ENCODE results near the gene OTOL1.
"Not testable (repeated sequence)": the region's sequence is repeated elsewhere in the genome, so short reads cannot be mapped to it uniquely, and the experiment has no call there.

OTOL1 gene

DNA sequence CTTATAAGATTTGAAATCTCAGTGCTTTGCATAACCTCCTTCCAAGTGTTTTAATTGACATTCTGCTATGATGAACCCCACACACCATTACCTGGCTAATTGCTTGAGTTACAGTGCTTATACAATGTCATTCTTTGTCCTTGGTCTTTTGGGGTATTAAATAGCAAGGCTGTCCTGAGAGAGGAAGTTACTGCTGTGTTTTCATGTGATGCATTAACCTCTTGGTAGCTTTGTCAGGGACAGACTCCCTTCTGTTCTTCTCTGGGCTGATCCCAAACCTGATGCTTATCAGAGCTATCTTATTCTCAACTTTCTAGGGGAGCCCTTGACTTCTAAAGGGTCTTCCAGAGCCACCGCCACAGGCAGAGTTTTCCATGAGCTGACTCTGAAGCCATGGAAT is 12.4 kb upstream of the OTOL1 start:
- H3K4me1 ChIP-seq (ENCODE audit: control insufficient read depth, insufficient read depth, low read length, unreplicated experiment) = no peaks in the 10 kb centered on the region
- no peaks in the 10 kb centered on the region for H3K36me3 ChIP-seq (ENCODE audit: insufficient read depth, low read length)
- H3K79me2 ChIP-seq (ENCODE audit: control insufficient read depth, insufficient read depth, low read length, unreplicated experiment) = no peaks in the 10 kb centered on the region
- H3K4me3 ChIP-seq (ENCODE audit: low read depth, low read length) = no peak overlapping the region
- peaks cover 26% of the 10 kb centered on the region for H3K27me3 ChIP-seq (ENCODE audit: insufficient read depth, low read length)
- H2AFZ ChIP-seq (ENCODE audit: low read length, unreplicated experiment) = no peak overlapping the region
- no peak overlapping the region for H3K27ac ChIP-seq (ENCODE audit: low read depth, low read length)

DNA sequence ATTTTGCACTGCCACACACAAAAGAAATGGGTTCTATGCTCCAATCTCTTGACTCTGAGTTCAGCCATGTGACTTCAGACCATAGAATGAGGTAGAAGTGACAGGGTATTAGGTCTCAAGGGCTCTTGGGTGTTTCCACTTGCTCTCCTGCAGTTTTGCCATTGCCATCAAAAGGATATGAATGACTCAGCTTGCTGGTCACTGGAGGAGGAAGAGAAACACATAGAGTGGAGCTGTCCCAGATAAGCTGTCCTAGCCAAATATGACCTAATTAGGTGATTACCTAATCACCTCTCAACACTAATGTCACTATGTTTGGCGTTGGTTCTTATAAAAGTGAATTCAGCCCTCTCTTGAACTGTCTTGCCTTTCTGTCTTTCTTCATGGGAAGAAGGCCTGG is 8.3 kb upstream of the OTOL1 start:
- H3K36me3 ChIP-seq (ENCODE audit: insufficient read depth, low read length); H3K79me2 ChIP-seq (ENCODE audit: control insufficient read depth, insufficient read depth, low read length, unreplicated experiment); H3K4me3 ChIP-seq (ENCODE audit: low read depth, low read length); H3K27ac ChIP-seq (ENCODE audit: low read depth, low read length); H3K4me1 ChIP-seq (ENCODE audit: control insufficient read depth, insufficient read depth, low read length, unreplicated experiment); H2AFZ ChIP-seq (ENCODE audit: low read length, unreplicated experiment): not testable (repeated sequence)
- H3K27me3 ChIP-seq (ENCODE audit: insufficient read depth, low read length) = peaks cover 31% of the 10 kb centered on the region

DNA sequence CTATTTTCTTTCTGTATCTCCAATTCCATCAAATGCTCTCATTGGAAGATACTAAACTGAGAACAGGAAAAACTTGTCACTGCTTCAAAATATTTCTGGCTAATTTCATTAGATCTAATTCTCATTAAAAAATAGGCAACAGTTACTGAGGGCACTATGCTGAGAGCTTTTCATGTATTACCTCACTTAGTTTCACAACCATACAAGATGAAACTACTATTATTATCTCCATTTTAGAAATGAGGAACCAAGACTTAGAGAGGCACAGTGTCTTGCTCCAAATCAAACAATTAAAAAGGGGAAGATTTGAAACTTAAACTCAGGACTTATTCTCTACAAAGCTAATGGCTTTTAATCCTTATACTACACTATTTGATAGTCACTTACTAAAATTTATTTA is 7.2 kb upstream of the OTOL1 start:
- H3K4me3 ChIP-seq (ENCODE audit: low read depth, low read length) = no peak overlapping the region
- H3K36me3 ChIP-seq (ENCODE audit: insufficient read depth, low read length) = no peaks in the 10 kb centered on the region
- no peak overlapping the region for H3K27ac ChIP-seq (ENCODE audit: low read depth, low read length)
- H3K27me3 ChIP-seq (ENCODE audit: insufficient read depth, low read length) = peaks cover 31% of the 10 kb centered on the region
- H2AFZ ChIP-seq (ENCODE audit: low read length, unreplicated experiment) = no peak overlapping the region
- no peaks in the 10 kb centered on the region for H3K79me2 ChIP-seq (ENCODE audit: control insufficient read depth, insufficient read depth, low read length, unreplicated experiment)
- no peaks in the 10 kb centered on the region for H3K4me1 ChIP-seq (ENCODE audit: control insufficient read depth, insufficient read depth, low read length, unreplicated experiment)

DNA sequence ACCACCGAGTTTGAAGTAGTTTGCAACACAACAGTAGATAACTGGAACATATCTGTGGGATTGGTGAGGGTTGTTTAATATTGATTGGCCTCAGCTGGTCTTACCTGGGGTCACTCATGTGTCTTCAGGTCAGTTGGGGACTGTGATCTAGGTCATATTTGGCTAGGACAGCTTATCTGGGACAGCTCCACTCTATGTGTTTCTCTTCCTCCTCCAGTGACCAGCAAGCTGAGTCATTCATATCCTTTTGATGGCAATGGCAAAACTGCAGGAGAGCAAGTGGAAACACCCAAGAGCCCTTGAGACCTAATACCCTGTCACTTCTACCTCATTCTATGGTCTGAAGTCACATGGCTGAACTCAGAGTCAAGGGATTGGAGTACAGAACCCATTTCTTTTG is 5.8 kb upstream of the OTOL1 start:
- not testable (repeated sequence) for H3K36me3 ChIP-seq (ENCODE audit: insufficient read depth, low read length); H2AFZ ChIP-seq (ENCODE audit: low read length, unreplicated experiment); H3K27ac ChIP-seq (ENCODE audit: low read depth, low read length); H3K79me2 ChIP-seq (ENCODE audit: control insufficient read depth, insufficient read depth, low read length, unreplicated experiment); H3K4me1 ChIP-seq (ENCODE audit: control insufficient read depth, insufficient read depth, low read length, unreplicated experiment); H3K4me3 ChIP-seq (ENCODE audit: low read depth, low read length)
- peaks cover 19% of the 10 kb centered on the region for H3K27me3 ChIP-seq (ENCODE audit: insufficient read depth, low read length)

DNA sequence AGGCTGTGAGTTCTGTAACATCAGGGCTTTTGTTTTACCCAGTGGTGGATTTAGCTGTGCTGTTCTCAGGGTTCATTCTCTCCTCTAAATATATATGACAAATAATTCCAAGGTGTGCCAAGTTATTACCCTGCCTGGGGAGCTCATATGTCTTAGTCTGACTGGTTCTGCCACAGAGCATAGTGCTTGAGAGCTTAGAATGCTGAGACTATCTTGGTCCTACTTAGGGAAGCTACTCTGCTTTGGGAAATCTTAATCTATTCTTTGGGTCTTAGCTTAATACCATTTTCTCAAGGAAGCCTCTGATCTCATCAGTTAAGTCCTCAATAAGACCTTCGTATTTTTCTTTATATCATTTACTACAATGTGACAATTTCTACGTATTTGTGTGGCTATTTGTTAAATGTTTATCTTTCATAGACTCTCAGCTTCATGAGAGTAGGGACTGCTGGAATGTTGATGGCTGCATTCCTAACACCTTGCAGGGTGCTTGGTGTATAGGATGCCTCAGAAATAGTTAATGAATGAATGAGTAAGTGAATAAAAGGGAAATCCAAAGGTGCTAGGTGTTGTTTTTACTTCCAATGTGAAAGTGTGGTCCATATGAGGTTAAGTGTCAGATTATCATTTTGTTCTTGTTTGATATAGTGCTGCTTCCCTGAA is 1.8 kb downstream of the OTOL1 start:
- no peaks in the 10 kb centered on the region for H3K4me1 ChIP-seq (ENCODE audit: control insufficient read depth, insufficient read depth, low read length, unreplicated experiment)
- H3K27me3 ChIP-seq (ENCODE audit: insufficient read depth, low read length) = no peaks in the 10 kb centered on the region
- no peaks in the 10 kb centered on the region for H3K79me2 ChIP-seq (ENCODE audit: control insufficient read depth, insufficient read depth, low read length, unreplicated experiment)
- no peak overlapping the region for H3K27ac ChIP-seq (ENCODE audit: low read depth, low read length)
- no peak overlapping the region for H2AFZ ChIP-seq (ENCODE audit: low read length, unreplicated experiment)
- H3K36me3 ChIP-seq (ENCODE audit: insufficient read depth, low read length) = no peaks in the 10 kb centered on the region
- H3K4me3 ChIP-seq (ENCODE audit: low read depth, low read length) = no peak overlapping the region

DNA sequence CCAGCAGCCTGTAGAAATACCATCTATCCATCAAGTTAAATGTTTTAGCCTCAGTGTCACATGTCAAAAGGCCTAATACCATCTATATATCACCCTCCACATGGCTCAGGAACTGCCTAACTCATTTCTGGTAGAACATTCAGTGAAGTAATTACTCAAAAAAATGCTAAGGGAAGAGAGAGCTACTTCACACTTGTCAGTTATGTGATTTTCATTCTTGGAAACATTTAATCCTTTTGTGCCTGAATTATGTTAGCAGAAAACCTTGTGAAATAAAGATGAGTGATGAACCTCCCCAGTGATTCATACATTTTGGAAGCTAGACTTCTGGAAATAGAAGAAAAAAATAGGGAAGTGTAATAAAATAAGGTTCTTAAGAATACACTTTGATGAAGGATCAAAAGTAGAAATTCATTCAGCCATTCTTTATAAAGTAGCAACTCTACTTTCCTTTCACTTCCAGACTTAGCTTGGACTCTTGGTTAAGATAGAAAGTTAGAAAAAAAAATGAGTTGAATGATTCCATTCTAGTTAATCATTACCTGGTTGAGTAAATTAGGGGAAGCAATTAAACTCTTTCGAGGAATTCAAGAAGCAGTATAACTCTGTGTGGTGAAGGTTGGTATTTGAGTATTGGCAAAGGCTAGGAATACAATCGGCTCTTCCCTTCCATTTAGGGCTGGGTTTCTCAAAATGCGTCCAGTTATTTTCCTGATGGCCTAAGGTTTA is 3.6 kb downstream of the OTOL1 start:
- no peaks in the 10 kb centered on the region for H3K27me3 ChIP-seq (ENCODE audit: insufficient read depth, low read length)
- H2AFZ ChIP-seq (ENCODE audit: low read length, unreplicated experiment) = no peak overlapping the region
- no peak overlapping the region for H3K27ac ChIP-seq (ENCODE audit: low read depth, low read length)
- H3K4me3 ChIP-seq (ENCODE audit: low read depth, low read length) = no peak overlapping the region
- no peaks in the 10 kb centered on the region for H3K36me3 ChIP-seq (ENCODE audit: insufficient read depth, low read length)
- H3K79me2 ChIP-seq (ENCODE audit: control insufficient read depth, insufficient read depth, low read length, unreplicated experiment) = no peaks in the 10 kb centered on the region
- H3K4me1 ChIP-seq (ENCODE audit: control insufficient read depth, insufficient read depth, low read length, unreplicated experiment) = no peaks in the 10 kb centered on the region

DNA sequence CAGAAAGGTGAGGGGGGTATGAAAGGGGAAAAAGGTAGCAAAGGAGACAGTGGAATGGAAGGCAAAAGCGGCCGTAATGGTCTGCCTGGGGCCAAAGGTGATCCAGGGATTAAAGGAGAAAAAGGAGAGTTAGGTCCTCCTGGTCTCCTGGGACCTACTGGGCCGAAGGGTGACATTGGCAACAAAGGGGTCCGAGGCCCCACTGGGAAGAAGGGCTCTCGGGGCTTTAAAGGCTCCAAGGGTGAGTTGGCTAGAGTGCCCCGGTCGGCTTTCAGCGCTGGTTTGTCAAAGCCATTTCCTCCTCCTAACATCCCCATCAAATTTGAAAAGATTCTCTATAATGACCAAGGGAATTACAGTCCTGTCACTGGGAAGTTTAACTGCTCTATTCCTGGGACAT is 6.7 kb downstream of the OTOL1 start:
- no peak overlapping the region for H3K4me3 ChIP-seq (ENCODE audit: low read depth, low read length)
- H3K27me3 ChIP-seq (ENCODE audit: insufficient read depth, low read length) = no peaks in the 10 kb centered on the region
- H3K27ac ChIP-seq (ENCODE audit: low read depth, low read length) = no peak overlapping the region
- no peaks in the 10 kb centered on the region for H3K79me2 ChIP-seq (ENCODE audit: control insufficient read depth, insufficient read depth, low read length, unreplicated experiment)
- H2AFZ ChIP-seq (ENCODE audit: low read length, unreplicated experiment) = no peak overlapping the region
- H3K36me3 ChIP-seq (ENCODE audit: insufficient read depth, low read length) = no peaks in the 10 kb centered on the region
- H3K4me1 ChIP-seq (ENCODE audit: control insufficient read depth, insufficient read depth, low read length, unreplicated experiment) = no peaks in the 10 kb centered on the region

DNA sequence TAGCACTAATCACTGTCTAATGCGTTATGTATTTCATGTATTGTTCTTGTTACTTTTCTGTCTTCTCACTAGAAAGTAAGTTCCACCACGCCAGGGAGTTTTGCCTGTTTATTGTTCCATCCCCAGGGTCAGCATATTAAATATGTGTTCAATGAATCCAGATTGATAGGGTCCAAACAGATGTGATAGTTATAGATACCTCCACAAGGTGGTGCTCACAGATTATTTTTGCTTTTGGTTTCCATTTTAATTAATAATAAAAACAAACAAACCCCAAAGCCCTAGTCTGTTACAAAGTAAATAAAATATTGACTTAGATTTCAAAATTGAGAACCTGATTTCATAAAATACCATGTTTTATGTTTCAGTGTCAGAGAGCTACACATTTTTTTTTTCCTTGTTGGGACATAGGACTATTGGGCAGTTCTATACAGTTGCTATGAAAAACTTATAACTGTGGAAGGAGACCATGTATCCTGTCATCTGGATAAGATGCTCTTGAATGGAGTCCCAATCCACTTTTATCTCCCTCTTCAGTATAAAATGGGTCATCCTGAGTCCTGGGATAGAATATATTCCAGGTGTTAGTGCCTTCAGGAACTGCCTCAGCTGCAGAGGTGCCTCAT is 12.4 kb downstream of the OTOL1 start:
- H3K79me2 ChIP-seq (ENCODE audit: control insufficient read depth, insufficient read depth, low read length, unreplicated experiment) = no peaks in the 10 kb centered on the region
- no peaks in the 10 kb centered on the region for H3K4me1 ChIP-seq (ENCODE audit: control insufficient read depth, insufficient read depth, low read length, unreplicated experiment)
- H3K27me3 ChIP-seq (ENCODE audit: insufficient read depth, low read length) = no peaks in the 10 kb centered on the region
- H2AFZ ChIP-seq (ENCODE audit: low read length, unreplicated experiment) = no peak overlapping the region
- no peaks in the 10 kb centered on the region for H3K36me3 ChIP-seq (ENCODE audit: insufficient read depth, low read length)
- no peak overlapping the region for H3K27ac ChIP-seq (ENCODE audit: low read depth, low read length)
- H3K4me3 ChIP-seq (ENCODE audit: low read depth, low read length) = no peak overlapping the region; the same call in 1 of the 2 replicates

DNA sequence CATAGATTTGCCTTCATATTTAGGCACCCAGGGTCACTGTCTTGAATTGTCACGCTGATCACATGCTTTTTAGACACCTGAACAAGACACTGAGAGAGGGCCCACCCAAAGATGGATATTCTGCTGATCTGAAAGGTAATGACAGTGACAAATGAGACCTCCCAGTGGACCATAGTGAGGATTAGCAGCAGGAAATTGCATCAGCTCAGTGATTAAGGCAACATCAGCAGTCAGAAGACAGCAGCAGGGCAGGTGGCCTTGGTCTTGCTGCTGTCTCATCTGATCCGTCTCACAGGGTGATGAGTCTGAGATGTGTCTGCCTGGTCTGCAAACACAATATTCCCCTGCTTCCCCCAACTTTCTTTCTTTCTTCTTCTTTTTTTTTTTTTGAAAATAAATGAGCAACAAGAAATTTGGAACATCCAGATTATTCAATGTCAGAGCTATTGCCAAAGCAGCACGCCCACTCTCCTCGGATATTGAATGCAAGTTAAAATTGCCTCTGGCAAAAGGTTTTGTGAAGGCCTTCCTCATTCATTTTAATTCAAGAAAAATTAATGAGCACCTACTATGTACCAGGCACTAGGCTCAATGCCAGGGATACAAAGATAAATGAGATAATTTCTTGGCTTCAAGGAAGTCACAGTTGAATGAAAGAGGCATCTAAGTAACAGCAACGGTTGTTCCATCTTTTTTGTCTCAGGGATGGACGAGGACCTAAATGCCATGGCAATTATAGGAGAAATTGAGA is 14.1 kb downstream of the OTOL1 start:
- H2AFZ ChIP-seq (ENCODE audit: low read length, unreplicated experiment) = no peak overlapping the region
- H3K27me3 ChIP-seq (ENCODE audit: insufficient read depth, low read length) = no peaks in the 10 kb centered on the region
- no peak overlapping the region for H3K27ac ChIP-seq (ENCODE audit: low read depth, low read length)
- no peaks in the 10 kb centered on the region for H3K36me3 ChIP-seq (ENCODE audit: insufficient read depth, low read length)
- no peaks in the 10 kb centered on the region for H3K79me2 ChIP-seq (ENCODE audit: control insufficient read depth, insufficient read depth, low read length, unreplicated experiment)
- no peaks in the 10 kb centered on the region for H3K4me1 ChIP-seq (ENCODE audit: control insufficient read depth, insufficient read depth, low read length, unreplicated experiment)
- no peak overlapping the region for H3K4me3 ChIP-seq (ENCODE audit: low read depth, low read length)

DNA sequence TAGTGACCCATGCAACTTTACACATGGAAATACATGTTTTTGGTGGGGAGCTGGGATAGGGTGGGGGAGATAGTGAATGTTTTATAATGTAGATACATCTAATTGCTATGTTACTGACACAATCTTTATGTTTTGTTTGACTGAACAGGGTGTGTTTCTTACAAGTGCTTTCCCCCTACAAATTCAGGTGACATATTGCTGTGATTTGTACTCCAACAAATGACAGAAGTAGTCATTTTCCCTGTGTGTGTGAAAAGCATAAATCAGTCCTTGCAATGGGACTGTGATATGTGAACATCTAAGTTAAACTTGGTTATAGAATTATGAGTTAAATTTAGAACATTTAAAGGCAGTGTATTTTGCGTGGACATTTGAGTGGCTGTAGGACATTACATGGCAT is 27.3 kb downstream of the OTOL1 start:
- Histone ChIP-seq H3K4me1 (ENCODE audit: control insufficient read depth, insufficient read depth, low read length, unreplicated experiment) (no peaks in the 10 kb centered on the region), H3K4me3 (ENCODE audit: low read depth, low read length) (no peak overlapping the region), H3K36me3 (ENCODE audit: insufficient read depth, low read length) (no peaks in the 10 kb centered on the region), H3K27ac (ENCODE audit: low read depth, low read length) (no peak overlapping the region), H3K27me3 (ENCODE audit: insufficient read depth, low read length) (no peaks in the 10 kb centered on the region), H3K79me2 (ENCODE audit: control insufficient read depth, insufficient read depth, low read length, unreplicated experiment) (no peaks in the 10 kb centered on the region), H2AFZ (ENCODE audit: low read length, unreplicated experiment) (no peak overlapping the region)

All from ACC112 (cell line).